ENCODE data around the gene LOXL4.
"Not testable (repeated sequence)": the region's sequence is repeated elsewhere in the genome, so short reads cannot be mapped to it uniquely, and the experiment has no call there.

LOXL4 gene

DNA sequence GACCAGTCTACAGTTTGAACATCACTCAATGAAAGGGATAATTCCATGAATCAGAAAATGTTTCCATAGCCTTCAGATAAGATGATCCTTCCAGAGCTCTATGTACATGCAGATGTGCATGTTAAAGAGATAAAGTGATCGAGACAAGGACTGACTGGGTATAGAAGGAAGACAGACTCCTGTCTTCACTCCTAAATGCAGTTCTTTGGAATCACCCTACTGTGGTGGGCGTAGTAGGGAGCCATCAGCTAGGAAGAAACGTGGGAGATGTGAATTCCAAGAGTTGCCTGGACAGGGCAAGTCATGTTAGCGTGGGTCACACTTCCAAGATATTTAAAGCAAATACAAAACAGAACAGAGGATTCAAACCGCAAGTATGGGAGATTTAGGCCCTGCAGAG lies 23.9 kb downstream of the LOXL4 start:
- no peak for DNase-seq (ENCODE audit: low read depth)

DNA sequence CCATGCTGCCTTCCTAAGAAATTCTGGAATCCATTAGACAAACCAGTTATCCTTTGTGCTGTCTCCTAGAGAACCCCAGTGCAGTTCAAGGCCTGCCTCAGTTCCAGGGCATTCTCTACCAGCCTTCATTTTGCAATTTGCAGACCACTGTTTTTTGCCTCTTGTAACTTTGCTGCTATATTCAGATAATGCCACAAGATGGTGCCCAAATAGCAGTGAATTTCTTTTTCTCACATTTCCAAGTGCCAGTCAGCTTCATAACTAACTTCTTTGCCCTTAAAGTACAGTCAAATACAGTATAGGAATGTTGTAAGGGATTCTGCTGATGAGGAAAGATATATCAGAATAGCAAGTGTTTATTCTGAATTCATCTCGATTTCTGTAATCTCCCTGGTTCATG lies 25.2 kb downstream of the LOXL4 start:
- no peak for DNase-seq (ENCODE audit: low read depth)

DNA sequence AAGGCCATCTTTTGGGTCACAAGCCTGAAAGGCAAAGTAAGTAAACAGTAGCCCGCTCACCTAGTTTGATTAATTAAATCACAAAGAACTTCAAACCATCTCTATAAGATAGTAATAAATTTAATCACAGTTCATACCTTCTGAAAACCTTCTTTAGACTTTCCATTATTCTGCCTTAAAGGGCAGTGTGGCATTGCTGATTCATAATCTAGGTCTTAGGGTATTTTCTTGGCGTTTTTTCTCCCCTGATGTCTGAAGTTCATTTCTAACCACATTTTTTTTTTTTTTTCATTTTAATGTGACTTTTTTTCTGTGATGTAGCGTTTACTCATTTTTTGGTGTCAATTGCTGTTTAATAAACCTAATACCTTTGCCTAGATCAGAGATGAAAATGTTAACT lies 27.5 kb downstream of the LOXL4 start:
- DNase-seq (ENCODE audit: low read depth): no peak

DNA sequence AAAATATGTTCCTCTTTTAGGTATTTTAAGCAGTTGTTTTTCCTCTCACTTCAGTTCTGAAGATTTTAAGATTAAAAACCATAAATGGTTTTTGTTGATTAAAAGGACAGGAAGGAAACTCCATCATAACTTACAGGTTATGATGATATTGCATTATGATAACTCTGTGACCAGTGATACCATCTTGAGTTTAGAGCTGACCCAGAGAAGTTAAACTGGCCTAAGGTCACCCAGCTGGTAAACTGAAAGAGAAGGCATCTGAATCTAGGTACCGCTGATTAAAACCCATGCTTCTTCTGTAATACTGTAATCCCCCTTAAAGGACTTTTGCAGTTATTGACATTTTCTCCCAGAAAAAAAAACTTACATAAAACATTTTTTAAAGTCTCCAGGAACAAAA lies 29.6 kb downstream of the LOXL4 start:
- no peak for DNase-seq (ENCODE audit: low read depth)

DNA sequence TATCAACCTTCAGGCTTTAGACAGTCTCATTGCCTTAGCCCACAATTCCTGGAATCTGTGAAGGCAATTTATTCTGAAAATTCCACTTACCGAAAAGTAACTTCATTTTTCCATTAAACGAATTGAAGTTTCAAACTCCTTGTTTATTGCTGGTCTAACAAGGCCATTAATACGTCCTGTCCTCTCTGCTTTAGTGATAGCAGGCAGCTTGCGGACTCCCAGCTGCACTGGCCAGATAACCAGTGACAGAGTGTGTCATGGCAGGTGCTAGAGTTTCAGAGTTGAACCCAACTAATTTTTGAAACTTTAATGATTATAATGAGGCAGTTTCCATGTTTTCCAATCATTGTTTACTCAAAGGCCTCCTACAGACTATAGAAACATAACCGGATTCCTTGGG lies 31.1 kb downstream of the LOXL4 start:
- DNase-seq (ENCODE audit: low read depth): no peak

DNA sequence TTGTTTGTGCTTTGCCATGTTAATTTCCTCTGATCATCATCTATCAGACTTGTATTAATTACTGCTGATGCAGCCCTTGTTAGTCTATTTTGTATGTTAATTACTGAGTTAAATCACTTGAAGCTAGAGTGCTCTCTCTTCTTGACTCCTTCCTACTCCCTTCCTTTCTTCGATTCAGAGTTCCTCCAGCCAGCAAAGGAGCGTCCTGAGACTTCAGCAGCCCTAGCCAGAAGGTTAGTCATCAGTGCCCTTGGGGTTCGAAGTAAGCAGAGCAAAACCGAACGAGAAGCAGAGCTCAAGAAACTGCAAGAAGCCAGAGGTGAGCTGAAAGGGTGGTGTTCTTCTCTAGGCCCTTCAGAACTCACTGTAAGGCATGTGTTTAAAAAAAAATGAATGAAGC lies 32.1 kb downstream of the LOXL4 start:
- no peak for DNase-seq (ENCODE audit: low read depth)

DNA sequence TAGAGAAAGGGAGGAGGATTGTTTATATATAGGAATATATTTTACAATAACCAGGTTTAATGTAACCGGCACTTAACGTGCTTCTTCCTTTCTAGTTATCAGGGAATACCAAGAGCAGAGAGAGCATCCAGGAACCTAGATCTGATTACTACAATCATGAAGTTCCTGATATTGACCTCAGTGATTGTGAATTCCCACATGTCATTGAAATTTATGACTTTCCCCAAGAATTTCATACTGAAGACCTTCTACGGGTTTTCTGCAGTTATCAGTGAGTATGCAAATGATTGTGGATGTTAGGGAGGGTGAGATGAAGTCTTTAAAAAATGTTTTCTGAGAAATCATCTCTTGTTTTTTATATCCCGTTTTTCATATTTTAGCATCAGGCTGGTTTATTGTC lies 36.6 kb downstream of the LOXL4 start:
- DNase-seq (ENCODE audit: low read depth): no peak

DNA sequence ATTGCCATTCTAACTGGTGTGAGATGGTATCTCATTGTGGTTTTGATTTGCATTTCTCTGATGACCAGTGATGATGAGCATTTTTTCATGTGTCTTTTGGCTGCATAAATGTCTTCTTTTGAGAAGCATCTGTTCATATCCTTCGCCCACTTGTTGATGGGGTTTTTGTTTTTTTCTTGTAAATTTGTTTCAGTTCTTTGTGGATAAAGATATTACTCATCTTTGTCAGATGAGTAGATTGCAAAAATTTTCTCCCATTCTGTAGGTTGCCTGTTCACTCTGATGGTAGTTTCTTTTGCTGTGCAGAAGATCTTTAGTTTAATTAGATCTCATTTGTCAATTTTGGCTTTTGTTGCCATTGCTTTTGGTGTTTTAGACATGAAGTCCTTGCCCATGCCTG lies 39.7 kb downstream of the LOXL4 start:
- DNase-seq (ENCODE audit: low read depth): not testable (repeated sequence)

DNA sequence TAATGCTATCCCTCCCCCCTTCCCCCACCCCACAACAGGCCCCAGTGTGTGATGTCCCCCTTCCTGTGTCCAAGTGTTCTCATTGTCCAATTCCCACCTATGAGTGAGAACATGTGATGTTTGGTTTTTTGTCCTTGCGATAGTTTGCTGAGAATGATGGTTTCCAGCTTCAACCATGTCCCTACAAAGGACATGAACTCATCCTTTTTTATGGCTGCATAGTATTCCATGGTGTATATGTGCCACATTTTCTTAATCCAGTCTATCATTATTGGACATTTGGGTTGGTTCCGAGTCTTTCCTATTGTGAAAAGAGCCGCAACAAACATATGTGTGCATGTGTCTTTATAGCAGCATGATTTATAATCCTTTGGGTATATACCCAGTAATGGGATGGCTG lies 40.3 kb downstream of the LOXL4 start:
- not testable (repeated sequence) for DNase-seq (ENCODE audit: low read depth)

DNA sequence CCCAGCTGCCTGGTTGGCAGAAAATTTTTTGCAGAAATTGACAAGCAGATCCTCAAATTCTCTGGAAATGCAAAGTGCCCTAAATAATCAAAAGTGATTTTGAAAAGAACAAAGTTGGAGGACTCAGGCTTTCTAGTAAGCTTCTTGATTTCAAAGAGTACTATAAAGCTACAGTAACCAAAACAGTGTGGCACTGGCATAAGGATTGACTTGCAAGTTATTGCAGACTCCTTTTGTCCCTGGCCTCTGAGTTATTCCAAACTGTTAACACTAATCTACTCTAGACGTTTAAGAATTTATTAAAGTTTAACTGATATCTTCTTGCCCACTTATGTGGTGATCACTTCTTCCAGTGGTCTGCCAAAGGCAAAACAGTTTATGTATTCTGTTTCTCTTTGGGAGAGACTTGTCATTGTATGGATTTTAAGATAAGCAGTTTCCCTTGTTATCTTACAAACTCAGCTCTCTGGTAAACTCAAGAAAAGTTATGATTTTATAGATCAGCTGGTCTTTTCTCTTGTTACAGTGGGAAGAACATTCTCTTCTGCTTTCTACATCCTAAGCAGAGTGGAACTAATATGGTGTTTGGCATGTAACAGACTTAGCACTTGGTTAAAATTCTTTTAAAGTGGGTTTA lies 41.4 kb downstream of the LOXL4 start:
- DNase-seq (ENCODE audit: low read depth): no peak

DNA sequence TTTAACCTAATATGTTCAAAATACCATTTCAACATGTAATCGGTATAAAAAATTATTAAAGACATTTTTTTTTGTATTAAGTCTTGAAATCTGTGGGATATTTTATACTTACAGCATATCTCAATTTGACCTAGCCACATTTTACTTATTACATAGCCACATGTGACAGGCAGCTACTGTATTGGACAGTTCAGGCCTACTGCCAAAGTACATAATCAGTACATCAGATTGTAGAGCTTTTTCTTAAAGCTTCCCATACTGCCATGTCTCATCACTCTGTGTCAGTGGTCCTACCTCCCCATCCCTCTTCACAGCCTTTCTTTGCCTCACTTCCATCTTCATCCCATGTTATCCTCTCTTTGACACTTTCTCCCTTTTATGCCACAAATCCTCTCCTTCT lies 43.0 kb downstream of the LOXL4 start:
- DNase-seq (ENCODE audit: low read depth): no peak

DNA sequence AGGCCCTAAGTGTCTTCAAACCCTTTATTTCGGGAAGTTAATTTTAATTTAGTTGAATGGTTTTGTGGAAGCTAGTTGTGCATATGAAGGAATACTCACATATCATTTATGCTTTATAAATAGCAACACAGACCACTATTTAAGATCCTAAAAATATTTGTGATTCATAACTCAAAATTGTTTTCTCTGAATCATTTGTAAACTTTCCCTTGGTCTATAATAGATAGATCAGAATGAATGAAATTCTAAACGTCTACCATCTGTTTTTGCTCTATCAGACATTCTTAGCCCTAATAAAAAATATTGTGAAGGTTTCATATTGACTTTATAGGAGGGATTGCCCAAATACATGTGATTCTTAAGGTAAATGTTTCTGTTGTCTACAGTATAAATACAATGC lies 43.5 kb downstream of the LOXL4 start:
- no peak for DNase-seq (ENCODE audit: low read depth)

DNA sequence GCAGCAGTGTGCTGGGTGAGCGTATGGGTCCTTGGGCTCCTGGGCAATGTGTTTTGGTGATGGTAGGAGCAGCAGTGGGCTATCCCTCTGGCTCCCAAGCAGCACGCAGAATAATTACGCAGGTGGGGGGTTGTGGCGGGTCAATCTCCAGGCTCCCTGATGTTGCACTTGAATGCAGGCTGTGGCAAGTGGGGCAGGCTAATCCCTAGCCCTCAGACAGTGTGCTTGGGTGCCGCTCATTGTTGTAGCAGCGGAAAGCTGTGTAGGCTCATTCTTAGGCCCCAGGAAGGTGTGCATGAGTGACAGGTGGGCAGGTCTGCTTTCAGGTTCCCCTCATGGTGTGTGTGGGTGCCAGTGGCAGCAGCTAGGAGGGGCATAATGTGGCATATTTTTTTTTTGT lies 44.1 kb downstream of the LOXL4 start:
- no peak for DNase-seq (ENCODE audit: low read depth)

DNA sequence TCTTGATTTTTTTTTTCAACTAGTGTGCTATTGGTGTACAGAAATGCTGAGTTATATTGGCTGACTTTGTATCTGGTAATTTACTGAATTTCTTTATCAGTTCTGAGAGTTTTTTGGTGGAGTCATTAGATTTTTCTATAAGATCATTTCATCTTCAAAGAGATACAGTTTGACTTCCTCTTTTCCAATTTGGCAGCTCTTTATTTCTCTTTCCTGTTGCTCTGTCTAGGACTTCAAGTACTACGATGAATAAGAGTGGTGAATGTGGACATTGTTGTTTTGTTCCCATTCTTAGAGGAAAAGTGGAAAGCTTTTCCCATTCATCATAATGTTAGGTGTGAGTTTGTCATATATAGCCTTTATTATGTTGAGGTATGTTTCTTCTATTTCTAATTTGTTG lies 50.2 kb downstream of the LOXL4 start:
- no peak for DNase-seq (ENCODE audit: low read depth)

DNA sequence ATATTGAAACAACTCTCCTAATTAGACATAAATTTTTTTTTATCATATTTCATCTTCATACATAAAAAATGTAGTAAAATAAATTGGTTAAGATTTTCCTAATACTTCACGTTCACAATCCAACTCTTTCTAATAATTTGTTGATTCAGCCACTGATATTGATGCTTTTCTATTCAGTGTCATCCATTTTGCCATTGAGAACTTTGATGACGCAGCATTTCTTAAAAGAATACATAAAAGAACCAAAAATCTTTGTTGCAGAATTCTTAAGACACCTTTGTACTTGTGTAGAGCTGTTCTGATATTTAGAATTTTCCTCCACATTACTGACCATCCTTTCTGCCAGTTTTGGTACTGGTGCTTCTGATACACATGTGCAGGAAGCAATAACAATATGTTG lies 52.6 kb downstream of the LOXL4 start:
- no peak for DNase-seq (ENCODE audit: low read depth)

DNA sequence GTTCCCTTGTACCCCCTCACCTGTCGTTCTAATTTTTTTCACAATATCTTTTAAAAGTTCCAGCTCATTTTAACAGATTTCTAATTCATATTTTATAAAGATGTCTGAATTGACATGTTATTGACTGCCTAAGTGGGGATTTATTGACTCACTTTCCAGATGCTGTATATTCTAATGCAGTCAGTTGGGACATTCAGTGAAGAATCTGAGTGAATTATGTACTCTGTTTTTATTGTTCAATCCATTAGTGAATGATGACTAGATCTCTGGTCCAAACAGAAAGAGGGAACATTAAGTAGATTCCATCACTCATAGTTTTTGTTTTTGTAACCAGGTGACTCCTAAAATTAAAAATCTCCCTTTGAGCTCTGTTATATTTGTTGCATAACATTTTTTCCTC lies 54.3 kb downstream of the LOXL4 start:
- no peak for DNase-seq (ENCODE audit: low read depth)

DNA sequence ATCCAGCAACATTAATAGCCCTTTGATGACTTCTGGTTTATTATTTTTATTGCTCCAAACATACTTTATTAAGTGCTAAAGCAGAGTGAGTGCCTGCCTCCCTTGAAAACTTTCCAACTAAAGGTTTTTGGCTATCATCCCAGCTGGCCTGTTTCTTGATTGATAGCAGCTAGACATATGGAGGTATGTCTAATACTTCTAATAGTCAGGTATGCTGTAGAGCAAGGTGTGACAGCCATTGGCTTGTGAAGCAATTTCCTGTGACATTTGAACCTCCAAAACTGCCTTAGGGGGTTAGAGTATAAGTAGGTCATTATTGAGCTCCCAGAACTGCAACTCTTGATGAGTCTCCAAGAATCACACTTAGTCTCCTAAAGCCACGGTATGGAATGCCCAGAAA lies 55.8 kb downstream of the LOXL4 start:
- DNase-seq (ENCODE audit: low read depth): no peak

DNA sequence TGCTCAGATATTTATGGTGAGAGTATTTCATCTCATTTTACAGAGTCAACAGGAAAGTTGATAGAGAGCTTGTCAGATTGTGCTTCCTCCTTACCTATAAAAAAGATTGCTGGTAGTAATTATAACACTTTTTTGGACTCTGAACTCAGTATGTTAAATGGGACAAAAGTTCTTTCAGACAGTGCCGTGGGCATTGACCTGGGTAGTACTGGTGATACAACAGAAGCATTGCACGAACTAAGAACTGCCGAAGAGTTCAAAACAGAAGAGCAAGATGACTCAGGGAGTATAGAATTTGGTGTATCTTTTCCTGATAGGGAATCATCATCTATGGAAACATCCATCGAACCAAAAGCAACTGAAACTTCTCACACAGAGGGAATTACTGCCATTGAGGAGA lies 58.6 kb downstream of the LOXL4 start:
- no peak for DNase-seq (ENCODE audit: low read depth)

DNA sequence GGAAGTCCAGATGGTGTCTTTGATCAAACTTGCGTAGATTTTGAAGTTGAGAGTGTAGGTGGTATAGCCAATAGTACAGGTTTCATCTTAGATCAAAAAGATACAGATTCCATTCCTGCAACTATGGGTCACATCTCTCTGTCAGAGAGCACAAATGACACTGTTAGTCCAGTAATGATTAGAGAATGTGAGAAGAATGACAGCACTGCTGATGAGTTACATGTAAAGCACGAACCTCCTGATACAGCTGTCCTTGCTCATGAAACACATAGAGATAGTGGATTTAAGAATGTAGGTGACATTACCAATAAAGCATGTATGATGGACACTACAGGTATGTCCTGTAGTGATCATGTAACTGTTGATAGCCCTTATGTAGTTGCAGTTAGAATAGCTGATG lies 59.1 kb downstream of the LOXL4 start:
- no peak for DNase-seq (ENCODE audit: low read depth)

DNA sequence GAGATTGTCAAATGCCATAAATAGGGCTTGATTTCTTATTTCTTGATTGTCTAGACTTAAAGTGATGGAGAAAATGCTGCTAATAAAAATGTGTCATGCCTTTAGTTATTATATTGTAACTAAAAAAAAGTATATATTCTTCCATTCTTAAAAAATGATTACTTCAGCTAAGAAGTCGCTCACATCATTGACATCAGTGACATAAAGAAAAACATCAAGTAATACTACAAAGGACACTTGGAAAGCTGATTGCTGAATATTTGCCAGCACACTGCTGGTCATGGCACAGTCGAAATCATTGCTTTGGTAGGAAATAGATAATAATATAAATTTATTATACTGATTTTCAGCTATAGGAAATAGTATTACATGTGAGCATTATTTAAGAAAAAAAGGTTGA lies 62.6 kb downstream of the LOXL4 start:
- no peak for DNase-seq (ENCODE audit: low read depth)

DNA sequence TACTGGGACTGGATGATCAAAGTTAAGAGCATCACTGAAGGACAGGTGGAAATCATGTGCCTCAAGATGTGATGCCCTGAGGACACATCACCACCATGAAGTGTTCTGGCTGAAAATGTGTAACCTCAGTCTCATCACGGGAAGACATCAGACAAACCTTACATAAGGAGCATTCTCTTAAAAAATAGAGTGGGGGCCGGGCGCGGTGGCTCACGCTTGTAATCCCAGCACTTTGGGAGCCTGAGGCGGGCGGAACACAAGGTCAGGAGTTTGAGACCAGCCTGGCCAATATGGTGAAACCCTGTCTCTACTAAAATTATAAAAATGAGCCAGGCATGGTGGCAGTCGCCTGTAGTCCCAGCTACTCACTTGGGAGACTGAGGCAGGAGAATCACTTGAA lies 65.6 kb downstream of the LOXL4 start:
- no peak for DNase-seq (ENCODE audit: low read depth)

DNA sequence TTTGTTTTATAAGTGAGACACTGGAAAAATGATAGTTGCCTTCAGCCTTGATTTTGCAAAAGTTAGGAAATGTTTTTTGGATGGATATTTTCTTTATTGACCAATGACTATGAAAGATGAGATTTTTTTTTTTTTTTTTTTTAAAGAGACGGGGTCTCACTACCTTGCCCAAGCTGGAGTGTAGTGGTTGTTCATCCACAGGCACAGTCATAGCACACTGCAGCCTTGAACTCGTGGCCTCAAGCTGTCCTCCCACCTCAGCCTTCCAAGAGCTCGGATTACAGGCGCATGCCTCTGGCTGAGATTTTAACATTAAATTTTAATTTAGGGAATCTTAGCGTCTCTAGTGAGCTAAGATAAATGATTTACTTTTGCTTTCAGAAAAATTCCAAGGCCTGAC lies 66.2 kb downstream of the LOXL4 start:
- no peak for DNase-seq (ENCODE audit: low read depth)
